ENCODE results near the gene SYT1.

Gene SYT1

DNA sequence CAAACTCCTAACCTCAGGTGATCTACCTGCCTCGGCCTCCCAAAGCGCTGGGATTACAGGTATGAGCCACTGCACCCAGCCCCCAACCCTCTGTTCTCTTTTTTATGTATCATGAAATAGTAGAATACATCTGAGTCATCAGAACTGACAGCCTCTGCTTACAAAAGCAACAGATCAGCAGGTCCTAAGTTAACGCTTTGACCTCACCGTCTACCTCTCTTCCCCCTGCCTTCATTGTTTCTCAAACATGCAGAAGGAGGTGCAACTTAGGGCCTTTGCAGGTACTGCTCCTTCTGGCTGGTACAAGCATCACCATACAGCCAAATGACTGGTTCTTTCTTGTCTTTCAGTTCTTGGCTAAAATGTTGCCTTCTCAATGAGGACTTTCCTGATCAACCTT is 577.0 kb downstream of the SYT1 start:
- DNase-seq (ENCODE audit: low read depth), result no peak

DNA sequence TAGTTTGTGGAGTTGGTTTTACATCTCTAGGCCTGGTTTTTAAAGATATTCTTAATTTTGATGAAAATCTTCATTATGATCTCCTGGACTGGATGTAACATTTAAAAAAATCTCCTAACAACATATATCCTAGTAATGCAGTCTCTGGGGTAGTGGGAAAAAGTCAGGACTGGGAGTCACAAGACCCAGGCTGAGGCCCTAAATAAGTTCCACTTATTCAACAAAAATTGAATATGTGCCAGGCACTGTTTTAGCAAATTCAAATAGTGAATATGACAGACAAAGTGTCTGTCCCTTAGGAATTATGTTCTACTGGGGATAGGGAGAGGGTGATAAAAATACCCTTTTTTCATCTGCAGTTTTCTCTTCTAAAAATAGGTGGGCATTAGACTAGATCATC is 577.8 kb downstream of the SYT1 start:
- no peak for DNase-seq (ENCODE audit: low read depth)

DNA sequence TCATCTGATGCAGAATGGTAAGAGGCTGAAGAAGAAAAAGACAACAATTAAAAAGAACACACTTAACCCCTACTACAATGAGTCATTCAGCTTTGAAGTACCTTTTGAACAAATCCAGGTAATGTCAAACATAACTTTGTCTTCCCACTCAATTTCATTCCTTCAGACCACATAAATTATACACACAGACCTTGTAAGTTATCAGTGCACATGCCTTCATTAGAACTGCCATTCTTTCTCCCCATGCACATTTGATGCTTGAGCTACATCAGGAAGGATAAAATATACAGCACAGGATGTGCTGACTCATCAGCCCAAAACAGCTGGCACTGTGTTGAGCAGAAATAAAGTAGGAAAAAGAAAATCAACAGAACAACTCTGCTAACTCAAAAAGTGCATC is 579.5 kb downstream of the SYT1 start:
- DNase-seq (ENCODE audit: low read depth), result peak; percentile 32

DNA sequence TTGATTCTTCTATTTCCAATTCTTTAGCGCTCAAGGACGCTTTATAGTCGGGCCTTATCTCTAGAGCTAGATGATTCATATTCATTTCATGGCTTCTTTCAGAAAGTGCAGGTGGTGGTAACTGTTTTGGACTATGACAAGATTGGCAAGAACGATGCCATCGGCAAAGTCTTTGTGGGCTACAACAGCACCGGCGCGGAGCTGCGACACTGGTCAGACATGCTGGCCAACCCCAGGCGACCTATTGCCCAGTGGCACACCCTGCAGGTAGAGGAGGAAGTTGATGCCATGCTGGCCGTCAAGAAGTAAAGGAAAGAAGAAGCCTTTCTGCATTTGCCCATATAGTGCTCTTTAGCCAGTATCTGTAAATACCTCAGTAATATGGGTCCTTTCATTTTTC is 584.2 kb downstream of the SYT1 start:
- DNase-seq (ENCODE audit: low read depth), result no peak

DNA sequence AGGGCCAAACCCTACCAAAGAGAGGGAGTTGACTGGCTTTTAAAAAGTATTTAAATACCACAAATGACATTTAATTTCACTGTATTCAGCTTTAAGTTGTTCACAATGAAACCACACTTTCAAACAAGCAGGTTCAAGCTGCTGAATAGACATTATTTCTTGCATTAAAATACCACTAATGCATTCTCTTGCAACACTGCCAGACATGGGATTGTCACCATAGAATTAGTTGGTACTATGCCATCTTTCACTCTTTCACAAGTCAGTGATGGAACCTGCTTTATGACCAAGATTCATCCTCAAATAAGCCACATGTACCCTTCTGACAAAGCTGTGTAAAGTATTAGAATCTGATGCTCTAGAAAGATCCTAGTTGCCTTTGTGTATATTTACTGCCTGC is 586.8 kb downstream of the SYT1 start:
- DNase-seq (ENCODE audit: low read depth), result peak; percentile 10

DNA sequence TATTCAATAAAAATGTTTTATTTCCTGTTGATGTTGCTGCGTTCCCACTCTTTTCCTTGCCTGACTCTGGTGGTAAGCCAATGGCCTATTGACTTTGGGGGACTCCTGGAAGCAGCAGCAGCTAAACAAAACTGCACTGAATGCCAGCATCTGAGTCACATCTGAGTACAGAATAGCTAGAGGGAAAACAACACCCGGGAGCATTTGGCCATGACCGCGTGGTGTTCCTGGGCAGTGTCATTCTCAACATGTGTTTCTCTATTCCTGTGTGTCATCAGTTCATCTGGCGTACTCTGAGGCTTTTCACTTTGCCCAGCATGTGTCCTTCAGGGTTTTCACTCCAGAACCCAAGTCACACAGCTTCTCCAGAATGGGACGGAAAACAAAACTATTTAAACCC is 587.4 kb downstream of the SYT1 start:
- peak; percentile 89 for DNase-seq (ENCODE audit: low read depth)

DNA sequence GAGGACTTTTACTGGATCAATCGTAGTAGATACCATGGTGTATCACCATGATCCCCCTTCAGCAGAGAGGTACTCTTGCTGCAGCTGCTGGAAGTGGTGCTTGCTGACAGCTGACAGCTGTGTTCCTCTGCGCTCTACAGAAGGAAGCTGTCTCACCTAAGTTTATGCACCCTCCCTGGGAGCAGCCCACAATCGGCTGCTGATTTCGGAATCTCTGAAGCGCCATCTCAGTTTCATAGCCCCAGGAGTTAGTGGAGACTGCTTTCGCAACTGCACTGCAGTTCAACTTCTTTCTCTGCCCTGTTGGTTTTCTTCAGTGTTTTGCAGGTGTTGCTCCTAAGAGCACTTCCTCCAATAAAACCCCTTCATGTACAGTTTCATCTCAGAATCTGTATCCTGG is 588.3 kb downstream of the SYT1 start:
- DNase-seq (ENCODE audit: low read depth), result peak; percentile 32

DNA sequence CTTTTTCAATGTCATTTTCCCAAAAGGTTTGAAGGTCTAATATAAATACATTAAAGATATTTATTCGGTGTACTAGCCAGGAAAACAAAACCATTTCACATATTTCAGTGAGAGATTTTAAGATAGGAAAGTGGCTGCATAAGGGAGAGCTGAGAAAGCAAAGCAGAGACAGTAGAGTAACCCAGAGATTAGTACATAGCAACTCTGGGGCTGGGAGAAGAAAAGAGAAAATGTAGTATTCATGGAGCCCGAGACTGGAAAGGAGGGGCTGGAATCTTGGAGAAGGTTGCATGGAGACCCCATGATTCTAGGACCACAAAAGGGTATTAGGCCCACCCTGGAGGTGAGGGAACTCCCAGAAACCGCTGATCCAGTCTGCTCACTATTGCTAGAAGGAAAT is 589.2 kb downstream of the SYT1 start:
- DNase-seq (ENCODE audit: low read depth), result no peak

DNA sequence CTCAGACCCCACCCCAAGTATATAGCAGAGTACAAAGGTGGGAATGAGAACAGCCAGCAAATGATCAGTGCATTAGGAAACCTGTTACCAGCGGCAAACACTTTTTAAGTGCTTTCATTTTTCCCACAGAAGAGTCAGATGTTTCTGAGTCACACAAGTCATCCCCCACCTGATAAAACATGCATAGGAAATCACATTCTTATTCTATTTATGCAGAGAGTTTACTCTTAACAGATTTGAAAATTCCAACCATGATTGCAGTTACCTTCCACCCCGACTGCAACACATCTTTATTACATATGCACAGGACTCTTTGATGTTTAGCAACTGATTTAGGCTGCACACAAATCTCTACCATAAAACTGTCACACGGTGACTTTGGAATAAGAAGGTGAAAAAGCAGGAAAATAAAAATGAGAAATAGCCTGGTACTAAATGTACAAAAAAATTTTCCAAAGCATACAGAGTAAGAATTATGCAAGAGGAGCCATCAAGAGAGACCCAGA is 589.8 kb downstream of the SYT1 start:
- peak; percentile 20 for DNase-seq (ENCODE audit: low read depth)

DNA sequence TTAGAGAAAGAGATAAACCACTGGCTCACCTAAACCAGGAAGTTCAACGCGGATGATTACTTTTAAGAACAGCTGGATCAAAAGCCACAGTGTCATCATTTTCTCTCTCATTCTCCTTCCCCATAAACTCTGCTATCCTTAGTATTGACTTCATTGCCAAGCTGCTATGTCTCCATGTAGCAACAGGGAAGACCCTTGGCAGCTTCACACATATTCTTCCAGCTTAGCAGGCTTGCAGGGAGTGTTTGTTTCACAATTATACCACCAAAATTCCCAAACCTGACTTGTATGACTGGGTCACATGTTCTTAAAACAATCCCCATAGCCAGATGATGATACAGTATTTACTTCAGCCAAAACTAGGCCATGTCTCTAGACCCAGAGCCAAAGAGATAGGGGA is 590.7 kb downstream of the SYT1 start:
- peak; percentile 63 for DNase-seq (ENCODE audit: low read depth)

DNA sequence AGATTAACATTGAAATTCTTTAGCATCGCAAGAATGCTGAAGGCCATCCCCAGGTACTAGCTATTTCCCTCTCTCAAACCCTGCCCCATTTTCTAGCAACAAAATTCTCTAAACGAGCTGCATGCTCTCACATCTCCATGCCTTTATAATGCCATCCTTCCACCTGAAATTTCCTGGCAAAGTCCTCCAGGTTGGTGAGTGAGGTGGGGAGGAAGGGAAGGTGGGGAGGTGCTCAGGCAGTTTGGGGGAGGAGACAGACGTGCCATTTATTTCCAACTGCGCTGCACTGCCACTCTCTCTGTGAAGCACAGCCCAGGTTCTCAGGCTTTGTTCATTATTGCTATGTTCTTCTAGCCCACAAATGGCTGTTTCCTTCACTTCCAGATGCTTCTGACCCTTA is 617.7 kb downstream of the SYT1 start:
- DNase-seq (ENCODE audit: low read depth), result no peak

DNA sequence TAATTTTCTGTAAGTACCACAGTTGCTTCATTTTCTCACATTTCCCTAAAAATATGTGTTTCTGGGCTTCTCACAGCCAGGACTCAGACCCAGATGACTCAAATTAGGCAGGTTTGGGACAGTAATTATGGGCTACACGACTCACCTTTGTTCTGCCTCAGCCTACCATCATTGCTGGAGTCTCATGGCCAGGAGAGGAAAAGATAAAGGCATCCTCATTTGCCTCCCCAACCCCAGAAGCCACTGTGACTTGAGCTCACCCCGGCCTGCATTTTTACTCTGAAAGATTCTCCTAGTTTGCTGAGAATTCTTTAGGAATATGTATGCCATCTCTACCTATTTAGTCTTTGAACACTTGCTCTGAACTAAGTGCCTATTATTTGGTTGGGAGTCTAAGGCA is 618.3 kb downstream of the SYT1 start:
- no peak for DNase-seq (ENCODE audit: low read depth)

DNA sequence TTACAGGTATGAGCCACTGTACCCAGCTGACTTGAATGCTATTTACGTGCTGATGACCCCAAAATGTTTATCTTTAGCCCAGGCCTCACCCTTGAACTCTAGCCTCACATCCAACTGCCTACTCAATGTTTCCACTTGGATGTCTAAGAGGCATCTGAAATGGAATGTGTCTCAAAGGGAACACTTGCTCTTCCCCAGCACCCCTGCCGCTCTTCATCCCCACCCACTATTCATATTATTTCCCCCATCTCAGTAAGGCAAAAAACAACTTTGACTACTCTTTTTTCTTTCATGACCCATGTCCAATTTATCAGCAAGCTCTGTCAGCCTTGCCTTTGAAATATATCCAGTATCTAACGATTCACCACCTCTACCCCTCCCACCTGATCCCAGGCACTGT is 621.6 kb downstream of the SYT1 start:
- DNase-seq (ENCODE audit: low read depth), result no peak

DNA sequence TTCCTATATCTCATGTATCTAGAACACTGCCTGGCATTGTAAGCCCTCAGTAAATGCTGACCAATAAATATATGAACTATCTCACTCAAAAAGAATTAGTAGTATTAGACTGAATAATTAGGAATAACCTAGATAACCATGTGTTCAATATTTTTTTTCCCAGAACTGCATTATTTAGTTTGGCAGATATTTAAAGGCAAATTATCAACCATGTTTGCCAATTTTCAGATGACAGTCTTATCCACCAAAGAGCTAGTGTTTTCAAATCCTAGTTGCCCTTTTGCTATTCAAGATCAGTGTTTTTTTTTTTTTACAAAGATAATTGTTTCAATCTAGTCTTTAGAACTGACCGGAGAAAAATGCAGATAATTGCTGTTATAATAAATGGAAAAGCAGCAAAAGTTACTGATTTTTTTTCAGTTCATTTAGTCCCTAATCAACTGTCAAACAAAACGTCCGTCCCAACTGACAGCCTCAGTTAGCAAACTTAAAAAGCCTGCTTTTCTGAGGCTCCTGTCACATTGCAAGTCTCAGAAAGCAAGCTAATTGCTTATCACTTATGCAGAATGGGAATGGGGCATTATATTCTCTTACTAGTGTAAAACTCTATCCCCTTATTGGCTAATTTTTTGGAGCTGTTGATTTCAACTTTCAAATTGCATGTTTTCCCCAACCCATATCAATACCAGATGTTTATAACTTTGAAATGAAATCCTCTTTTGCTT is 623.0 kb downstream of the SYT1 start:
- DNase-seq (ENCODE audit: low read depth), result no peak

Measured in fibroblast of gingiva (primary cell).